Astrocyte (in vitro differentiated cells and primary cell): ENCODE results near the gene C17orf50. TPM values are rescaled to one million over a fixed set of nuclear protein-coding genes. Genes with fewer than 3 reads are reported as not detected.

Source experiments
- DNase-seq: peaks from one replicate; pipeline ENCODE4 v3.0.0-alpha.2; 2010; ENCODE audit warnings: low read depth
- FAIRE-seq: peaks from 2 replicates; lab custom pipeline; 2011; peaks lifted over from hg19 to GRCh38; lab: Jason Lieb, UNC
- H2AFZ ChIP-seq: 2 replicates; pipeline ENCODE4 v1.6.0; 2012; ENCODE audit warnings: low read depth, low read length, inconsistent platforms
- H3K27ac ChIP-seq: 2 replicates; pipeline ENCODE4 v1.5.1; 2011; ENCODE audit warnings: low read depth, low read length, inconsistent platforms
- H3K27me3 ChIP-seq: 2 replicates; pipeline ENCODE4 v1.6.0; 2011; ENCODE audit warnings: low read length, inconsistent platforms; ENCODE audit not compliant: insufficient read depth
- H3K36me3 ChIP-seq: 2 replicates; pipeline ENCODE4 v1.5.1; 2011; ENCODE audit warnings: low read length, inconsistent platforms; ENCODE audit not compliant: insufficient read depth
- H3K4me1 ChIP-seq: 2 replicates; pipeline ENCODE4 v1.5.1; 2011; ENCODE audit warnings: low read length, inconsistent platforms; ENCODE audit not compliant: insufficient read depth
- H3K4me2 ChIP-seq: 2 replicates; pipeline ENCODE4 v1.6.0; 2012; ENCODE audit warnings: low read length, inconsistent platforms
- H3K4me3 ChIP-seq: 2 replicates; pipeline ENCODE4 v1.5.1; 2011; ENCODE audit warnings: low read depth, mild to moderate bottlenecking, low read length, inconsistent platforms; ENCODE audit not compliant: insufficient read depth
- H3K79me2 ChIP-seq: 2 replicates; pipeline ENCODE4 v1.6.0; 2012; ENCODE audit warnings: mild to moderate bottlenecking, low read length, inconsistent platforms; ENCODE audit not compliant: insufficient read depth
- H3K9ac ChIP-seq: 2 replicates; pipeline ENCODE4 v1.6.0; 2012; ENCODE audit warnings: mild to moderate bottlenecking, low read length, inconsistent platforms
- H3K9me3 ChIP-seq: 2 replicates; pipeline ENCODE4 v1.5.1; 2012; ENCODE audit warnings: low read depth, mild to moderate bottlenecking, low read length, inconsistent platforms; ENCODE audit not compliant: insufficient read depth
- H4K20me1 ChIP-seq: 2 replicates; pipeline ENCODE4 v1.6.0; 2012; ENCODE audit warnings: low read length, inconsistent platforms; ENCODE audit not compliant: insufficient read depth
- H3K27ac Mint-ChIP-seq: one replicate; pipeline ENCODE4 v1.8.0; 2021; ENCODE audit warnings: mild to moderate bottlenecking, mixed read lengths; ENCODE audit not compliant: unreplicated experiment
- H3K27me3 Mint-ChIP-seq: one replicate; pipeline ENCODE4 v1.8.0; 2021; ENCODE audit warnings: low read depth, mixed read lengths; ENCODE audit not compliant: unreplicated experiment
- H3K36me3 Mint-ChIP-seq: one replicate; pipeline ENCODE4 v1.8.0; 2021; ENCODE audit warnings: low read depth, mixed read lengths; ENCODE audit not compliant: unreplicated experiment
- H3K4me1 Mint-ChIP-seq: one replicate; pipeline ENCODE4 v1.8.0; 2021; ENCODE audit warnings: low read depth, mixed read lengths; ENCODE audit not compliant: unreplicated experiment
- H3K4me3 Mint-ChIP-seq: one replicate; pipeline ENCODE4 v1.8.0; 2021; ENCODE audit warnings: mild to moderate bottlenecking, moderate library complexity, mixed read lengths; ENCODE audit not compliant: unreplicated experiment
- H3K9me3 Mint-ChIP-seq: one replicate; pipeline ENCODE4 v1.8.0; 2021; ENCODE audit warnings: mild to moderate bottlenecking, mixed read lengths; ENCODE audit not compliant: unreplicated experiment
- EZH2 ChIP-seq: IDR thresholded peaks from 2 replicates; pipeline ENCODE4 v1.6.1; 2012; ENCODE audit warnings: mild to moderate bottlenecking, low read length, inconsistent platforms; ENCODE audit not compliant: insufficient read depth
- total RNA-seq: library from RNA; stranded (reverse); gene quantifications from 2 replicates; pipeline ENCODE4 v1.2.1, GENCODE V29; 2021
- TF ChIP-seq, protein P1 (sequence below): IDR thresholded peaks from 2 replicates; pipeline ENCODE4 v1.5.1; 2011; ENCODE audit warnings: low read depth, mild to moderate bottlenecking, inconsistent platforms, low read length, moderate library complexity; ENCODE audit not compliant: insufficient read depth

C17orf50 gene
- total RNA-seq, 1 donor from 2014 or later, result not detected

GRCh38 chr17:35774499-35774898 is 13.8 kb downstream of the C17orf50 start:
- Mint-ChIP-seq H3K27ac (peak overlapping the region; percentile 72), H3K4me3 (peak overlapping the region; percentile 57), H3K36me3 (no peaks in the 10 kb centered on the region), H3K27me3 (peaks cover 13% of the 10 kb centered on the region), H3K4me1 (peaks cover 42% of the 10 kb centered on the region), H3K9me3 (no peaks in the 10 kb centered on the region)
- peak overlapping the region; percentile 19 for H2AFZ ChIP-seq
- H3K27me3 ChIP-seq, result peaks cover 2% of the 10 kb centered on the region
- no peak overlapping the region for H3K4me3 ChIP-seq
- peaks cover 25% of the 10 kb centered on the region for H3K4me1 ChIP-seq
- peak; percentile 54 for DNase-seq
- no peak for FAIRE-seq
- no peaks in the 10 kb centered on the region for H3K36me3 ChIP-seq
- no peak overlapping the region for H3K27ac ChIP-seq
- H4K20me1 ChIP-seq, result no peaks in the 10 kb centered on the region
- H3K79me2 ChIP-seq, result no peaks in the 10 kb centered on the region
- no peak overlapping the region for H3K9ac ChIP-seq
- TF ChIP-seq, protein P1, sequence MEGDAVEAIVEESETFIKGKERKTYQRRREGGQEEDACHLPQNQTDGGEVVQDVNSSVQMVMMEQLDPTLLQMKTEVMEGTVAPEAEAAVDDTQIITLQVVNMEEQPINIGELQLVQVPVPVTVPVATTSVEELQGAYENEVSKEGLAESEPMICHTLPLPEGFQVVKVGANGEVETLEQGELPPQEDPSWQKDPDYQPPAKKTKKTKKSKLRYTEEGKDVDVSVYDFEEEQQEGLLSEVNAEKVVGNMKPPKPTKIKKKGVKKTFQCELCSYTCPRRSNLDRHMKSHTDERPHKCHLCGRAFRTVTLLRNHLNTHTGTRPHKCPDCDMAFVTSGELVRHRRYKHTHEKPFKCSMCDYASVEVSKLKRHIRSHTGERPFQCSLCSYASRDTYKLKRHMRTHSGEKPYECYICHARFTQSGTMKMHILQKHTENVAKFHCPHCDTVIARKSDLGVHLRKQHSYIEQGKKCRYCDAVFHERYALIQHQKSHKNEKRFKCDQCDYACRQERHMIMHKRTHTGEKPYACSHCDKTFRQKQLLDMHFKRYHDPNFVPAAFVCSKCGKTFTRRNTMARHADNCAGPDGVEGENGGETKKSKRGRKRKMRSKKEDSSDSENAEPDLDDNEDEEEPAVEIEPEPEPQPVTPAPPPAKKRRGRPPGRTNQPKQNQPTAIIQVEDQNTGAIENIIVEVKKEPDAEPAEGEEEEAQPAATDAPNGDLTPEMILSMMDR, result no peak
- no peak for TF ChIP-seq EZH2
- peak overlapping the region; percentile 48 for H3K4me2 ChIP-seq
- H3K9me3 ChIP-seq, result no peaks in the 10 kb centered on the region

GRCh38 chr17:35775039-35775438 is 14.4 kb downstream of the C17orf50 start:
- Histone ChIP-seq H3K4me3 (no peak overlapping the region), H3K9ac (no peak overlapping the region), H3K4me2 (peak overlapping the region; percentile 48), H3K36me3 (no peaks in the 10 kb centered on the region), H3K27me3 (peaks cover 2% of the 10 kb centered on the region), H3K4me1 (peaks cover 25% of the 10 kb centered on the region), H3K79me2 (no peaks in the 10 kb centered on the region), H3K9me3 (no peaks in the 10 kb centered on the region), H4K20me1 (no peaks in the 10 kb centered on the region), H3K27ac (no peak overlapping the region), H2AFZ (peak overlapping the region; percentile 19)
- no peaks in the 10 kb centered on the region for H3K36me3 Mint-ChIP-seq
- H3K9me3 Mint-ChIP-seq, result no peaks in the 10 kb centered on the region
- FAIRE-seq, result no peak
- no peak for TF ChIP-seq EZH2
- TF ChIP-seq, protein P1, result no peak
- peaks cover 13% of the 10 kb centered on the region for H3K27me3 Mint-ChIP-seq
- no peak overlapping the region for H3K27ac Mint-ChIP-seq
- no peak overlapping the region for H3K4me3 Mint-ChIP-seq
- no peak for DNase-seq
- peaks cover 42% of the 10 kb centered on the region for H3K4me1 Mint-ChIP-seq

DNA sequence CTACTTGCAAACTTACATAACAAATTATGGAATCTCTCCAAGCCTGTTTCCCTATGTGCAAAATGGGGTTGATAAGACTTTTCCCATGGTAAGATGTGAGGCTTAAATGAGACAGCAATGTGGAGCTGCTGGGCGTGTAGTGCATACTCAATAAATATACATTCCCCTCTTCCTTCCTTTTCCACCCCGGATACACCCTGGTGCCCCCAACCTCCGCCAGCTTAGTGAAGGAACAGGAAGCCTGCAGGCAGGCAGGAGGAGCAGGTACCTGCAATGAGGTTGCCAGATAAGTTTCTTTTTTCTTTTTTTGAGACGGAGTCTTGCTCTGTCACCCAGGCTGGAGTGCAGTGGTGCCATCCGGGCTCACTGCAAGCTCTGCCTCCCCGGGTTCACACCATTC is 14.9 kb downstream of the C17orf50 start:
- no peak overlapping the region for H3K27ac Mint-ChIP-seq
- no peaks in the 10 kb centered on the region for H3K9me3 Mint-ChIP-seq

More for the DNA sequence above, 14.9 kb downstream of the C17orf50 start:
- TF ChIP-seq, protein P1, result no peak
- TF ChIP-seq EZH2, result no peak
- Histone ChIP-seq H3K9me3 (no peaks in the 10 kb centered on the region), H3K9ac (no peak overlapping the region), H4K20me1 (no peaks in the 10 kb centered on the region), H2AFZ (no peak overlapping the region), H3K27ac (no peak overlapping the region), H3K79me2 (no peaks in the 10 kb centered on the region), H3K27me3 (peaks cover 3% of the 10 kb centered on the region), H3K4me1 (peaks cover 25% of the 10 kb centered on the region), H3K36me3 (no peaks in the 10 kb centered on the region), H3K4me2 (no peak overlapping the region), H3K4me3 (no peak overlapping the region)
- Mint-ChIP-seq H3K27me3 (peaks cover 10% of the 10 kb centered on the region), H3K36me3 (no peaks in the 10 kb centered on the region), H3K4me1 (peaks cover 42% of the 10 kb centered on the region), H3K4me3 (no peak overlapping the region)
- DNase-seq, result no peak
- no peak for FAIRE-seq
